ENCODE measurements around the gene ETS1.

- TF ChIP-seq, protein P1, sequence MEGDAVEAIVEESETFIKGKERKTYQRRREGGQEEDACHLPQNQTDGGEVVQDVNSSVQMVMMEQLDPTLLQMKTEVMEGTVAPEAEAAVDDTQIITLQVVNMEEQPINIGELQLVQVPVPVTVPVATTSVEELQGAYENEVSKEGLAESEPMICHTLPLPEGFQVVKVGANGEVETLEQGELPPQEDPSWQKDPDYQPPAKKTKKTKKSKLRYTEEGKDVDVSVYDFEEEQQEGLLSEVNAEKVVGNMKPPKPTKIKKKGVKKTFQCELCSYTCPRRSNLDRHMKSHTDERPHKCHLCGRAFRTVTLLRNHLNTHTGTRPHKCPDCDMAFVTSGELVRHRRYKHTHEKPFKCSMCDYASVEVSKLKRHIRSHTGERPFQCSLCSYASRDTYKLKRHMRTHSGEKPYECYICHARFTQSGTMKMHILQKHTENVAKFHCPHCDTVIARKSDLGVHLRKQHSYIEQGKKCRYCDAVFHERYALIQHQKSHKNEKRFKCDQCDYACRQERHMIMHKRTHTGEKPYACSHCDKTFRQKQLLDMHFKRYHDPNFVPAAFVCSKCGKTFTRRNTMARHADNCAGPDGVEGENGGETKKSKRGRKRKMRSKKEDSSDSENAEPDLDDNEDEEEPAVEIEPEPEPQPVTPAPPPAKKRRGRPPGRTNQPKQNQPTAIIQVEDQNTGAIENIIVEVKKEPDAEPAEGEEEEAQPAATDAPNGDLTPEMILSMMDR (IDR thresholded peaks at IDR 0.05 in 4 of 5, conservative IDR thresholded peaks at IDR 0.05 in 1 of 5), result no peak
- no peak for TF ChIP-seq POLR2A (IDR thresholded peaks at IDR 0.05)
Observed at GRCh38 chr11:128599729-128600128, 12.4 kb upstream of the ETS1 start.

Data from gastrocnemius medialis (tissue), 4 donors.